Panc1 (cell line): ENCODE data around the gene DENND5B. TPM values are rescaled to one million over a fixed set of nuclear protein-coding genes. Genes with fewer than 3 reads are reported as not detected.

Source experiments
- ATAC-seq: fragments of 200-7000 bp; cut with Tn5 transposase; 2 replicates; pipeline ENCODE4 v1.9.1; 2020; ENCODE audit warnings: mild to moderate bottlenecking, moderate library complexity
- BruUV-seq: library from RNA; stranded (reverse); fragments of 400-500 nt; replicated peaks from 2 replicates; lab custom pipeline; 2021; lab: Mats Ljungman, UMichigan
- CTCF ChIA-PET: fragments of 300-600 bp; sonication (Branson Sonifier 250); formaldehyde crosslinking; loops from one replicate; lab custom pipeline; 2022; ENCODE audit warnings: antibody characterized with exemption; lab: Charles Lee
- POLR2A ChIA-PET: fragments of 300-600 bp; sonication (Branson Sonifier 250); formaldehyde crosslinking; loops from one replicate; lab custom pipeline; 2022; ENCODE audit warnings: antibody characterized with exemption; lab: Charles Lee
- DNase-seq: peaks from one replicate; pipeline ENCODE4 v3.0.0-alpha.2; 2010; ENCODE audit warnings: low read depth, low spot score
- H3K27ac ChIP-seq: 2 replicates; pipeline ENCODE4 v1.5.1; 2011; ENCODE audit warnings: mild to moderate bottlenecking, low read length, inconsistent platforms
- H3K27me3 ChIP-seq: fragments of 200-500 bp; sonication (Bioruptor generic); 2 replicates; pipeline ENCODE4 v1.6.0; 2014; ENCODE audit warnings: low read length, inconsistent platforms; ENCODE audit not compliant: control insufficient read depth, insufficient read depth
- H3K36me3 ChIP-seq: fragments of 200-500 bp; sonication (Bioruptor generic); 2 replicates; pipeline ENCODE4 v1.5.1; 2014; ENCODE audit warnings: inconsistent platforms, mild to moderate bottlenecking, low read length, moderate library complexity; ENCODE audit not compliant: control insufficient read depth, insufficient read depth
- H3K4me1 ChIP-seq: 2 replicates; pipeline ENCODE4 v1.5.1; 2011; ENCODE audit warnings: inconsistent platforms, mild to moderate bottlenecking, low read length, moderate library complexity; ENCODE audit not compliant: control insufficient read depth, insufficient read depth
- H3K4me3 ChIP-seq, 2 experiments: 2 replicates each; pipeline ENCODE4 v1.5.1; 2011 to 2012; ENCODE audit warnings: low read depth in 2 of 2, low read length in 2 of 2, mild to moderate bottlenecking in 2 of 2, inconsistent platforms in 1 of 2, moderate library complexity in 1 of 2
- H3K9me3 ChIP-seq: fragments of 200-500 bp; sonication (Bioruptor generic); 2 replicates; pipeline ENCODE4 v1.5.1; 2014; ENCODE audit warnings: low read depth, mild to moderate bottlenecking, inconsistent platforms, low read length, moderate library complexity; ENCODE audit not compliant: control insufficient read depth, insufficient read depth
- CTCF ChIP-seq: fragments of 450-650 bp; IDR thresholded peaks from 2 replicates; pipeline ENCODE4 v1.5.1; 2017; ENCODE audit warnings: mild to moderate bottlenecking
- POLR2AphosphoS5 ChIP-seq: IDR thresholded peaks from 2 replicates; pipeline ENCODE4 v1.6.1; 2012; ENCODE audit warnings: mild to moderate bottlenecking, low read depth, low read length, moderate library complexity
- REST ChIP-seq, 2 experiments: IDR thresholded peaks; 2 replicates each; pipeline ENCODE4 v1.6.1; 2011 to 2012; ENCODE audit warnings: low read depth in 2 of 2, control low read depth in 1 of 2, low read length in 1 of 2, mild to moderate bottlenecking in 1 of 2, moderate library complexity in 1 of 2; ENCODE audit not compliant: insufficient read depth in 1 of 2
- SIN3A ChIP-seq: IDR thresholded peaks from 2 replicates; pipeline ENCODE4 v1.6.1; 2012; ENCODE audit warnings: low read depth, mild to moderate bottlenecking, low read length, moderate library complexity, borderline replicate concordance; ENCODE audit not compliant: insufficient read depth
- TCF7L2 ChIP-seq: IDR thresholded peaks from 2 replicates; pipeline ENCODE4 v1.6.1; 2011; ENCODE audit warnings: mild to moderate bottlenecking, low read depth, low read length, inconsistent platforms
- in situ Hi-C: cut with HindIII; loops from 2 replicates; pipeline ENCODE4 v1.10.0; 2016; ENCODE audit warnings: low sequenced_read_pairs, low pct_unique_long_range_greater_than_20kb
- intact Hi-C: fragments of 100-400 bp; cut with micrococcal nuclease; formaldehyde crosslinking; loops from one replicate; pipeline ENCODE4 v1.10.0; 2022; ENCODE audit not compliant: unreplicated experiment
- total RNA-seq: library from RNA; stranded (reverse); gene quantifications from one replicate; pipeline ENCODE4 v1.2.1, GENCODE V29; 2021; ENCODE audit not compliant: unreplicated experiment

The DENND5B gene
- total RNA-seq, 1 experiment from 2014 or later, result 36.8 TPM

GRCh38 chr12:31366104-31366621 lies 224.8 kb downstream of the DENND5B start:
- H3K27me3 ChIP-seq, result no peaks in the 10 kb centered on the region
- peaks cover 33% of the 10 kb centered on the region for H3K4me1 ChIP-seq
- ChIA-PET CTCF (no interaction called here), POLR2A (interaction anchor here (0.6 kb wide), 1 partner anchor 715 kb away, joined by 4 read pairs; no protein-coding TSS in a partner anchor)
- BruUV-seq, result no TSS peak
- in situ Hi-C loops (no loop called here), intact Hi-C loops (no loop called here)
- DNase-seq, result no peak
- H3K27ac ChIP-seq, result no peak overlapping the region
- no peak overlapping the region for H3K4me3 ChIP-seq
- no peaks in the 10 kb centered on the region for H3K36me3 ChIP-seq
- no peak for ATAC-seq
- no peaks in the 10 kb centered on the region for H3K9me3 ChIP-seq
- TF ChIP-seq SIN3A, result no peak
- no peak for TF ChIP-seq POLR2AphosphoS5
- TF ChIP-seq CTCF, result no peak
- no peak for TF ChIP-seq TCF7L2
- no peak for TF ChIP-seq REST (IDR thresholded peaks at IDR 0.05; ENCODE audit: insufficient read depth in 1 of 2, low read depth in 2 of 2, low read length in 1 of 2)

GRCh38 chr12:31363831-31364230 lies 227.1 kb downstream of the DENND5B start:
- CTCF ChIA-PET, result interaction anchor here (1.1 kb wide), 1 partner anchor 39 kb away, joined by 4 read pairs; no protein-coding TSS in a partner anchor
- intact Hi-C loops, result loop anchor here (1.0 kb wide), 1 partner anchor 112 kb away; no protein-coding TSS in a partner anchor

More at GRCh38 chr12:31363831-31364230, 227.1 kb downstream of the DENND5B start:
- H3K27ac ChIP-seq, result no peak overlapping the region
- H3K36me3 ChIP-seq, result no peaks in the 10 kb centered on the region
- no peak overlapping the region for H3K4me3 ChIP-seq
- ATAC-seq (no peak), DNase-seq (no peak)
- no peaks in the 10 kb centered on the region for H3K27me3 ChIP-seq
- peaks cover 13% of the 10 kb centered on the region for H3K4me1 ChIP-seq
- TF ChIP-seq POLR2AphosphoS5 (no peak), TCF7L2 (no peak), CTCF (no peak), REST (IDR thresholded peaks at IDR 0.05; ENCODE audit: insufficient read depth in 1 of 2, low read depth in 2 of 2, low read length in 1 of 2) (no peak), SIN3A (no peak)
- H3K9me3 ChIP-seq, result no peaks in the 10 kb centered on the region
- POLR2A ChIA-PET, result interaction anchor here (0.6 kb wide), 1 partner anchor 1483 kb away, joined by 5 read pairs; no protein-coding TSS in a partner anchor
- BruUV-seq, result no TSS peak
- in situ Hi-C loops, result no loop called here
